Activated T-cell treated with anti-CD3 and anti-CD28 coated beads for 1 hour (primary cell): ENCODE data around the gene PEPD.
A peak's percentile ranks its signal among the peaks of the same experiment; 100 is the strongest.

Source experiments
- DNase-seq: peaks from one replicate; pipeline ENCODE4 v3.0.0-alpha.2; 2020; ENCODE audit warnings: low read depth

Gene PEPD

GRCh38 chr19:33438987-33439781 is 82.4 kb downstream of the PEPD start:
- DNase-seq = no peak

GRCh38 chr19:33437821-33438671 is 83.5 kb downstream of the PEPD start:
- DNase-seq = no peak

- DNase-seq = no peak
Measured at GRCh38 chr19:33437393-33437820, 84.2 kb downstream of the PEPD start.

GRCh38 chr19:33436360-33437345 is 84.9 kb downstream of the PEPD start:
- DNase-seq = no peak

GRCh38 chr19:33435706-33436359 is 85.8 kb downstream of the PEPD start:
- no peak for DNase-seq

- no peak for DNase-seq
Measured at GRCh38 chr19:33434886-33435705, 86.5 kb downstream of the PEPD start.

GRCh38 chr19:33434069-33434885 is 87.3 kb downstream of the PEPD start:
- DNase-seq = no peak

- no peak for DNase-seq
Measured at GRCh38 chr19:33432446-33433170, 89.0 kb downstream of the PEPD start.

GRCh38 chr19:33432015-33432414 is 89.6 kb downstream of the PEPD start:
- DNase-seq = no peak

GRCh38 chr19:33430674-33431277 is 90.8 kb downstream of the PEPD start:
- peak; percentile 49 for DNase-seq

GRCh38 chr19:33429891-33430673 is 91.5 kb downstream of the PEPD start:
- DNase-seq = no peak

- no peak for DNase-seq
Measured at GRCh38 chr19:33428627-33429125, 92.9 kb downstream of the PEPD start.

GRCh38 chr19:33427801-33428626 is 93.6 kb downstream of the PEPD start:
- no peak for DNase-seq

GRCh38 chr19:33426621-33427361 is 94.8 kb downstream of the PEPD start:
- no peak for DNase-seq

- no peak for DNase-seq
Measured at GRCh38 chr19:33424181-33424580, 97.4 kb downstream of the PEPD start.
